GM12865 (cell line): ENCODE results near the gene SCN8A.
"Not testable (repeated sequence)": the region's sequence is repeated elsewhere in the genome, so short reads cannot be mapped to it uniquely, and the experiment has no call there.

ENCODE experiments used
- DNase-seq: peaks from one replicate; pipeline ENCODE4 v3.0.0; 2010; ENCODE audit warnings: low read depth
- H3K4me3 ChIP-seq: 2 replicates; pipeline ENCODE4 v1.5.1; 2011; ENCODE audit warnings: mild to moderate bottlenecking, low read depth, low read length, control low read depth
- TF ChIP-seq, protein P1 (sequence below): IDR thresholded peaks from 2 replicates; pipeline ENCODE4 v1.5.1; 2011; ENCODE audit warnings: low read length, control low read depth, low read depth, inconsistent platforms; ENCODE audit not compliant: insufficient read depth; ENCODE audit errors: missing control alignments

SCN8A gene

DNA sequence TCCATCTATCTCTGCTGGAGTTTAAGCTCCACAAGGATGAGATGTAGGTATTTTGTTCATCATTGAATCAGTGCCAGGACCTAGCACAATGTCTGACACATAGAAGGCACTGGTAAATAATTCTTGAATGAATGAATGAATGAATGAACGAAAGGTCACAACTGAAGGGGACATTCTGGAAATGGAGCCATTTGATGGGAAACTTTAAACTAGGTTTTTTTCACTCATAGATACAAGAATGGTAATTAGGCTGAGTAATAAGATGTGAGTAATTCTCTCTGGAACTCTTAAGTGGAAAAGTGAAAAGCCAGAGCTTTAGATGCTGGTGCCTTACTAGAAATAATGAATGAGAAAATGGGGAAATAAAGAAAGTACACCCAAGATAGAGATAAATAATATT lies 44.3 kb downstream of the SCN8A start:
- no peak for DNase-seq
- H3K4me3 ChIP-seq: no peak overlapping the region
- TF ChIP-seq, protein P1, sequence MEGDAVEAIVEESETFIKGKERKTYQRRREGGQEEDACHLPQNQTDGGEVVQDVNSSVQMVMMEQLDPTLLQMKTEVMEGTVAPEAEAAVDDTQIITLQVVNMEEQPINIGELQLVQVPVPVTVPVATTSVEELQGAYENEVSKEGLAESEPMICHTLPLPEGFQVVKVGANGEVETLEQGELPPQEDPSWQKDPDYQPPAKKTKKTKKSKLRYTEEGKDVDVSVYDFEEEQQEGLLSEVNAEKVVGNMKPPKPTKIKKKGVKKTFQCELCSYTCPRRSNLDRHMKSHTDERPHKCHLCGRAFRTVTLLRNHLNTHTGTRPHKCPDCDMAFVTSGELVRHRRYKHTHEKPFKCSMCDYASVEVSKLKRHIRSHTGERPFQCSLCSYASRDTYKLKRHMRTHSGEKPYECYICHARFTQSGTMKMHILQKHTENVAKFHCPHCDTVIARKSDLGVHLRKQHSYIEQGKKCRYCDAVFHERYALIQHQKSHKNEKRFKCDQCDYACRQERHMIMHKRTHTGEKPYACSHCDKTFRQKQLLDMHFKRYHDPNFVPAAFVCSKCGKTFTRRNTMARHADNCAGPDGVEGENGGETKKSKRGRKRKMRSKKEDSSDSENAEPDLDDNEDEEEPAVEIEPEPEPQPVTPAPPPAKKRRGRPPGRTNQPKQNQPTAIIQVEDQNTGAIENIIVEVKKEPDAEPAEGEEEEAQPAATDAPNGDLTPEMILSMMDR: no peak

DNA sequence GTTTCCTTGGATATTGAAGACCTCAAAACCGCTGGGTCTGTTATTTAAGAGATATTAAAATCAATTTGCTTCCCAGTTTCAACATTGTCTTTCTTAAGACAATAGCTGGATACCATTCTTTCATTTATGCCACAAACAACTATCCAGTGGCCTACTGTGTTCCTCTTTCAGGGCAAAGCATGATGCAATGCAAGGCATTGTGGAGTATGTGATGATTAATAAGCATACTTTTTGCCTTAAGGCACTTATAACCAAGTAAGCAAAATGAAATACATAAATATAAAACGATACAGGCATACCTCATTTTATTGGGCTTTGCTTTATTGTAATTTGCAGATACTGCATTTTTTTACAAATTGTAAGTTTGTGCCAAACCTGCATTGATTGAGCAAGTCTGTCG lies 45.5 kb downstream of the SCN8A start:
- TF ChIP-seq, protein P1: no peak
- no peak for DNase-seq
- H3K4me3 ChIP-seq: no peak overlapping the region

DNA sequence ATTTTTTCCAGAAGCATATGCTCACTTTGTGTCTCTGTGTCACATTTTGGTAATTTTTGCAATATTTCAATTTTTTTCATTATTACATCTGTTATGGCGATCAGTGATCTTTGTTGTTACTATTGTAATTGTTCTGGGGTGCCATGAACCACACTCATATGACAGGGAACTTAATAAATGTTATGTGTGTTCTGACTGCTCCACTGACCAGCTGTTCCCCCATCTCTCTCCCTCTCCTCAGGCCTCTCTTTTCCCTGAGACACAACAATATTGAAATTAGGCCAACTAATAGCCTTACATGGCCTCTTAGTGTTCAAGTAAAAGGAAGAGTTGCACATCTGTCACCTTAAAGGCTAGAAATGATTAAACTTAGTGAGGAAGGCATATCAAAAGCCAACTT lies 46.0 kb downstream of the SCN8A start:
- DNase-seq: no peak
- no peak overlapping the region for H3K4me3 ChIP-seq
- TF ChIP-seq, protein P1: no peak

DNA sequence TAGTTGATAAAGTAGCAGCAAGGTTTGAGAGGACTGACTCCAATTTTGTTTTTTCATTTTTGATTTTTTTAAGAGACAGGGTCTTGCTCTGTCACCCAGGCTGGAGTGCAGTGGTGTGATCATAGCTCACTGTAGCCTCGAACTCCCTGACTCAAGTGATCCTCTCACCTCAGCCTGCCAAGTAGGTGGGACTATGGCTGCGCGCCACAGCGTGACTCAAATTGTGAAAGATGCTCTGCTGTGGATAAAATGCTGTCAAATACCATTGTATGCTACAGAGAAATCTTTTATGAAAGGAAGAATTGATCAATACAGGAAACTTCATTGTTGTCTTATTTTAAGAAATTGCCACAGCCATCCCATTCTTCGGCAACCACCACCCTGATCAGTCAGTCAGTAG lies 48.3 kb downstream of the SCN8A start:
- TF ChIP-seq, protein P1: no peak
- no peak overlapping the region for H3K4me3 ChIP-seq
- DNase-seq: no peak

DNA sequence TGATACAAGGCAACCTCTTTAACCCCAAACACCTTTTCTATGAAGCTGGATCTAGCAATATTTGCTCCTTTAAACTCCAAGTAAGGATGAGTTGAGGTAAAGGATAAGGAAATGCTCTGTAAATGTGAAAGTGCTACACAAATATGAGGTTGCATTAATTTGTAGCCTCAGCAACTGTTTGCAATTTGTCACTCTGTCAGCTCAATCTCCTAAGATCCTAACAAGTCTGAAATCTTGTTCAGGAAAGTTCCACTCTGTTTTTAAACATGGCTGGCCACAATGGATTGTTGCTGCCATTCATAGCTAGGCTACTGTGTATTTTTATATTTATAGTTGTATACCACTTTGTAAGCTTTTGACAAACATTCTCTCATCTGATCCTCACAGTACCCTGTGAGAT lies 51.3 kb downstream of the SCN8A start:
- H3K4me3 ChIP-seq: no peak overlapping the region
- TF ChIP-seq, protein P1: no peak
- DNase-seq: no peak

DNA sequence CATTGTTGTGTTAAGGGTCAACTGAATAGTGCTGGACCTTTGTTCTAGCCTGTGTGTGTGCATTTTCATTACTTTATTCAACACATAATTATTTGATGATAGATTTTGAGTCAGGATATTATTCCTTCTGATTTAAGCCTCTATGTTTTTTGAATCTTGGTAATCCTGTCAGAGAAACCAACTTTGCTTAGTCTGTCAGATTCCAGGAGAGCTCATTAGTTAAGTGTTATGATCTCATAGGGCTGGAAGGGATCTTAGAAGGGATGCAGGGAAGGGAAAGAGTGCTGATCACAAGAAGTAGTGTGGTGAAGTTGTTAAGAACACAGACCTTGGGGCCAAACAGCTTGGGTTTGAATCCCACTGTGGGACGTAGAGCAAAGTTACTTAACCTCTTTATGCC lies 52.9 kb downstream of the SCN8A start:
- TF ChIP-seq, protein P1: no peak
- no peak overlapping the region for H3K4me3 ChIP-seq
- no peak for DNase-seq

DNA sequence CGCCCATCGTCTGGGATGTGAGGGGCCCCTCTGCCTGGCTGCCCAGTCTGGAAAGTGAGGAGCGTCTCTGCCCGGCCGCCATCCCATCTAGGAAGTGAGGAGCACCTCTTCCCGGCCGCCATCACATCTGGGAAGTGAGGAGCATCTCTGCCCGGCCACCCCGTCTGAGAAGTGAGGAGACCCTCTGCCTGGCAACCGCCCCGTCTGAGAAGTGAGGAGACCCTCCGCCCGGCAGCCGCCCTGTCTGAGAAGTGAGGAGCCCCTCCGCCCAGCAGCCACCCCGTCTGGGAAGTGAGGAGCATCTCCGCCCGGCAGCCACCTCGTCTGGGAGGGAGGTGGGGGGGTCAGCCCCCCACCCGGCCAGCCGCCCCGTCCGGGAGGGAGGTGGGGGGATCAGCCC lies 53.7 kb downstream of the SCN8A start:
- not testable (repeated sequence) for H3K4me3 ChIP-seq, DNase-seq

DNA sequence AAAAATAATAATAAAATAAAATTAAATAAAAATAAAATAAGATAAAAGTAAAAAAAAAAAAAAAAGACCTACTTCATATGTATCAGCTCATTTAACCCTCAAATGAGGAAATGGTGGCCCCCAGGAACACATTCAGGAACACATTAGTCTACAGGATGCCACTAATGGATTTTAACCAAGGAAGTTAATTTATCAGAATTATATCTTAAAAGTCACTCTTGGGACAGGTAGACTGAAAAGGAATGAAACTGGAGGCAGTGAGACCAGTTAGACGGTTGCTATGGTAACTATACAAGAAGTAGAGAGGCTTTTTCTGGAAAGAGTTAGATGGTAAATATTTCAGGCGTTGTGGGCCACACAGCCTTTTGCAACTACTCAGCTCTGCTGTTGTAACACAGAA lies 54.9 kb downstream of the SCN8A start:
- TF ChIP-seq, protein P1: no peak
- H3K4me3 ChIP-seq: no peak overlapping the region
- DNase-seq: no peak
